C4-2B (cell line): ENCODE results near the gene YEATS2.

Experiments
- H3K27ac ChIP-seq: fragments of 450-650 bp; 2 replicates; pipeline ENCODE4 v1.5.1; 2017
- ZFX ChIP-seq: fragments of 450-650 bp; IDR thresholded peaks from 2 replicates; pipeline ENCODE4 v1.6.1; 2017
- TF ChIP-seq, protein P1 (sequence below): fragments of 450-650 bp; conservative IDR thresholded peaks from 2 replicates; pipeline ENCODE4 v1.5.1; 2017; ENCODE audit warnings: mild to moderate bottlenecking

YEATS2 gene

GRCh38 chr3:183807881-183808280 is 110.3 kb downstream of the YEATS2 start:
- TF ChIP-seq, protein P1, sequence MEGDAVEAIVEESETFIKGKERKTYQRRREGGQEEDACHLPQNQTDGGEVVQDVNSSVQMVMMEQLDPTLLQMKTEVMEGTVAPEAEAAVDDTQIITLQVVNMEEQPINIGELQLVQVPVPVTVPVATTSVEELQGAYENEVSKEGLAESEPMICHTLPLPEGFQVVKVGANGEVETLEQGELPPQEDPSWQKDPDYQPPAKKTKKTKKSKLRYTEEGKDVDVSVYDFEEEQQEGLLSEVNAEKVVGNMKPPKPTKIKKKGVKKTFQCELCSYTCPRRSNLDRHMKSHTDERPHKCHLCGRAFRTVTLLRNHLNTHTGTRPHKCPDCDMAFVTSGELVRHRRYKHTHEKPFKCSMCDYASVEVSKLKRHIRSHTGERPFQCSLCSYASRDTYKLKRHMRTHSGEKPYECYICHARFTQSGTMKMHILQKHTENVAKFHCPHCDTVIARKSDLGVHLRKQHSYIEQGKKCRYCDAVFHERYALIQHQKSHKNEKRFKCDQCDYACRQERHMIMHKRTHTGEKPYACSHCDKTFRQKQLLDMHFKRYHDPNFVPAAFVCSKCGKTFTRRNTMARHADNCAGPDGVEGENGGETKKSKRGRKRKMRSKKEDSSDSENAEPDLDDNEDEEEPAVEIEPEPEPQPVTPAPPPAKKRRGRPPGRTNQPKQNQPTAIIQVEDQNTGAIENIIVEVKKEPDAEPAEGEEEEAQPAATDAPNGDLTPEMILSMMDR: no peak
- TF ChIP-seq ZFX: no peak
- H3K27ac ChIP-seq: no peak overlapping the region

GRCh38 chr3:183808355-183808754 is 110.8 kb downstream of the YEATS2 start:
- TF ChIP-seq, protein P1: no peak
- TF ChIP-seq ZFX: no peak
- no peak overlapping the region for H3K27ac ChIP-seq

DNA sequence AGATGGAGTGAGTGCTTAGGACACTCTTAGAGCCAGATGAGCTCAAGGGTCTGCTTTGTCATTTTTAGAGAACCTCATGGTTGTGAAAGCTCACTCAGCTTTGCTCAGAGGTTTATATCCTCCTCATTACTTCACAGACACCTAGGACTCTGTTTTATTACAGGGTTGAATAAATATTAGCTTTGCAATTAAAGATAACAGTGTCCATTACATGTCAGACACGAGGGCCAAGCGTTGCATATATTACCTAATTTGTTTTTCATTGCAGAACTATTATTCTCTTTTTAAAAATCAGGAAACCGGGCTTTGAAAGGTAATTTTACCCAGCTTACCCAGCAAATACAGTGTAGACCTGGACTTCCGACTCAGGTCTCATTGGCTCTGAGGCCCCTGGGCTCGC is 111.7 kb downstream of the YEATS2 start:
- no peak for TF ChIP-seq ZFX
- TF ChIP-seq, protein P1: no peak
- H3K27ac ChIP-seq: no peak overlapping the region

- TF ChIP-seq ZFX: no peak
- TF ChIP-seq, protein P1: no peak
- no peak overlapping the region for H3K27ac ChIP-seq
These were observed 113.3 kb downstream of the YEATS2 start for GRCh38 chr3:183810643-183811594.

- H3K27ac ChIP-seq: no peak overlapping the region
- no peak for TF ChIP-seq ZFX
- TF ChIP-seq, protein P1: no peak
These were observed 114.0 kb downstream of the YEATS2 start for GRCh38 chr3:183811638-183812037.

DNA sequence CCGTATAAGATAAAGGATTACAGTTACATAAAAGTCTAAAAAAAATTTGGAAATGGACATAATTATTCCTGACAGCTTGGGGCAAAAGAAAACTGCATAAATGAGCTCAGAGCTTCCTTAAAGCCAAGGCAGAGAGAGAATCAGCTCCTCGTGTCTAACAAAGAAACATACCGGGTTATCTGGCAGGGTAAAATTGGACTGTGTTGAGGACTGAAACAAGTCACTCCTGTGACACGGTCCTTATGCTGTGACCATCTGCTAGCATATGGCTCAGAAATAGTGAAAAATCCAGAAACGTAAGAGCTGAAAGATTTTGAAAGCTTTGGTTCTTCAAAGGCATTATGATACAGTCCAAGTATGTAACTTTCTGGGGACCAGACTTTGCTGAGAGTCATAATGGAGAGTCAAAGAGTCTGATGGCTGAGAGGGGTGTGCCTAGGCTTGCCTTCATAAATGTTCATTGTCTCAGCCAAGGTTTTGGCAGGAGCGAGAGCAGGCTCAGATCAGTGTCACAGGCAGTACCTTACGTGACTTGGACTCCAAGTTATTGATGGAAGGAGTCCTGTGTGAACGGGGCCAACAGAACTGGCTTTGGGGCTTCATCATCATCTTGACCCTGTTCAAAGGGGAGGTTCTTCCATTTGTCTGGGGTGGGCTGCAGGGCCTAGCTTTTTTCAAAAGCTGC is 115.3 kb downstream of the YEATS2 start:
- TF ChIP-seq, protein P1: no peak
- no peak for TF ChIP-seq ZFX
- H3K27ac ChIP-seq: no peak overlapping the region

DNA sequence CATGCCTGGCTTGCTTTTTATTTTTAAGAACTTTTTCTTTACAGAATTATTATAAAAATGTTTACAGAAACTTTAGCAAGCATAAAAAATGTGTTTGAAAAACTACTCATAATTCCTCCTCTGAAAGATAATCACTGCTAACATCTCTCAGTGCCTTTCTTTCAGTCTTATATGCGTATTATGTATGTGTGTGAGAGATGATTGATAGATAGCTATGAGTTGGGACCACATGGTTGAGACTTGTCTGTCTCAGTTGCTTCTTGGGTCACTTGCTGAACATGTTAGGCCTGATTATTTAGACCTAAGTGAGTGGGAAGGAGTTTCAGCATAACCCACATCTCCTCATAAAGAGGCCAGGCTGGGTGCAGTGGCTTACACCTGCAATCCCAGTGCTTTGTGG is 116.6 kb downstream of the YEATS2 start:
- no peak for TF ChIP-seq ZFX
- H3K27ac ChIP-seq: no peak overlapping the region
